ENCODE measurements around the gene PSPN. TPM values are rescaled to one million over a fixed set of nuclear protein-coding genes. Genes with fewer than 3 reads are reported as not detected.

Gene PSPN
- total RNA-seq, 1 experiment from 2014 or later: 3.4 TPM

GRCh38 chr19:6378041-6378440 lies 2.3 kb upstream of the PSPN start:
- Histone ChIP-seq H3K9me2 (ENCODE audit: insufficient read depth) (no peaks in the 10 kb centered on the region), H4K20me1 (ENCODE audit: insufficient read depth) (no peaks in the 10 kb centered on the region), H3K4me3 (replicated peaks in 1 of 2; ENCODE audit: low read depth in 1 of 2, low read length in 2 of 2) (no peak overlapping the region), H3K79me2 (ENCODE audit: insufficient read depth, low read length) (no peaks in the 10 kb centered on the region), H3K9me3 (ENCODE audit: control insufficient read depth in 1 of 2, insufficient read depth in 1 of 2, low read depth in 1 of 2, low read length in 2 of 2) (no peaks in the 10 kb centered on the region), H3K9ac (ENCODE audit: low read length) (no peak overlapping the region), H3K27ac (ENCODE audit: low read depth, low read length) (no peak overlapping the region), H2AFZ (ENCODE audit: low read depth, low read length, poor library complexity, severe bottlenecking) (no peak overlapping the region), H3K4me1 (ENCODE audit: control insufficient read depth in 1 of 2, insufficient read depth in 2 of 2, low read length in 2 of 2) (peaks cover 5 to 8% of the 10 kb centered on the region in 2 experiments; a peak in 3 of 4 replicates), H3K27me3 (ENCODE audit: insufficient read depth, low read length) (no peaks in the 10 kb centered on the region), H3K36me3 (ENCODE audit: control insufficient read depth in 1 of 2, insufficient read depth in 2 of 2, low read length in 2 of 2) (peaks cover 13 to 15% of the 10 kb centered on the region in 2 experiments; a peak in 2 of 4 replicates), H3K4me2 (ENCODE audit: low read length) (no peak overlapping the region)
- ChIA-PET RAD21 (ENCODE audit: low non-redundant PET in 1 of 2, low total read pairs in 2 of 2, uncharacterized antibody in 2 of 2, unreplicated experiment in 2 of 2) (no interaction called here), CTCF (no interaction called here), POLR2A (no interaction called here)
- BruUV-seq (replicated peaks): no TSS peak
- DNase-seq (ENCODE audit: low read depth, low spot score) (no peak), ATAC-seq (no peak)
- intact Hi-C loops (cut with micrococcal nuclease): no loop called here
- TF ChIP-seq YY1 (IDR thresholded peaks at IDR 0.05; ENCODE audit: extremely low read depth, insufficient replicate concordance, low read depth, low read length) (no peak), TCF7L2 (IDR thresholded peaks at IDR 0.05; ENCODE audit: borderline replicate concordance, extremely low read depth, insufficient read depth, insufficient read length) (no peak), MAX (IDR thresholded peaks at IDR 0.05) (no peak), JUND (IDR thresholded peaks at IDR 0.05) (no peak), CBX3 (IDR thresholded peaks at IDR 0.05; ENCODE audit: low read depth) (no peak), REST (IDR thresholded peaks at IDR 0.05; ENCODE audit: low read depth) (no peak), FOSL1 (IDR thresholded peaks at IDR 0.05; ENCODE audit: low read depth) (no peak), RAD21 (IDR thresholded peaks at IDR 0.05; ENCODE audit: low read depth) (no peak), ZFX (IDR thresholded peaks at IDR 0.05) (no peak), ATF3 (IDR thresholded peaks at IDR 0.05) (no peak), EZH2phosphoT487 (IDR thresholded peaks at IDR 0.05; ENCODE audit: borderline replicate concordance) (no peak), POLR2AphosphoS5 (IDR thresholded peaks at IDR 0.05; ENCODE audit: low read depth, low read length) (no peak), SP1 (IDR thresholded peaks at IDR 0.05; ENCODE audit: low read depth) (no peak), ZNF274 (IDR thresholded peaks at IDR 0.05; ENCODE audit: low read depth, low read length) (no peak), POLR2A (IDR thresholded peaks at IDR 0.05; ENCODE audit: borderline replicate concordance, extremely low read depth, insufficient read depth, insufficient read length) (no peak), EGR1 (IDR thresholded peaks at IDR 0.05; ENCODE audit: low read depth) (no peak), SIN3A (IDR thresholded peaks at IDR 0.05; ENCODE audit: low read depth) (no peak), ZBTB33 (IDR thresholded peaks at IDR 0.05; ENCODE audit: extremely low read depth, insufficient replicate concordance, low read length) (no peak), SRF (IDR thresholded peaks at IDR 0.05; ENCODE audit: low read depth) (no peak), ELF1 (IDR thresholded peaks at IDR 0.05; ENCODE audit: borderline replicate concordance, low read depth) (no peak)
